Ramos (cell line): ENCODE measurements around the gene VILL.
"Not testable (repeated sequence)": the region's sequence is repeated elsewhere in the genome, so short reads cannot be mapped to it uniquely, and the experiment has no call there.

Source experiments
- in situ Hi-C: fragments of 300-500 bp; cut with MboI; formaldehyde crosslinking; loops from one replicate; pipeline ENCODE4 v1.14.3; 2022; ENCODE audit warnings: low sequenced_read_pairs; ENCODE audit not compliant: unreplicated experiment

VILL gene

DNA sequence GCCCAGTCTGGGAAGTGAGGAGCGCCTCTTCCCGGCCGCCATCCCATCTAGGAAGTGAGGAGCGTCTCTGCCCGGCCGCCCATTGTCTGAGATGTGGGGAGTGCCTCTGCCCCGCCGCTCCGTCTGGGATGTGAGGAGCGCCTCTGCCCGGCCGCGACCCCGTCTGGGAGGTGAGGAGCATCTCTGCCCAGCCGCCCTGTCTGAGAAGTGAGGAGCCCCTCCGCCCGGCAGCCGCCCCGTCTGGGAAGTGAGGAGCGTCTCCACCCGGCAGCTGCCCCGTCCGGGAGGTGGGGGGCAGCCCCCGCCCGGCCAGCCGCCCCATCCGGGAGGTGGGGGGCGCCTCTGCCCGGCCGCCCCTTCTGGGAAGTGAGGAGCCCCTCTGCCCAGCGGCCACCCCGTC lies 62.7 kb downstream of the VILL start:
- in situ Hi-C loops = not testable (repeated sequence)

DNA sequence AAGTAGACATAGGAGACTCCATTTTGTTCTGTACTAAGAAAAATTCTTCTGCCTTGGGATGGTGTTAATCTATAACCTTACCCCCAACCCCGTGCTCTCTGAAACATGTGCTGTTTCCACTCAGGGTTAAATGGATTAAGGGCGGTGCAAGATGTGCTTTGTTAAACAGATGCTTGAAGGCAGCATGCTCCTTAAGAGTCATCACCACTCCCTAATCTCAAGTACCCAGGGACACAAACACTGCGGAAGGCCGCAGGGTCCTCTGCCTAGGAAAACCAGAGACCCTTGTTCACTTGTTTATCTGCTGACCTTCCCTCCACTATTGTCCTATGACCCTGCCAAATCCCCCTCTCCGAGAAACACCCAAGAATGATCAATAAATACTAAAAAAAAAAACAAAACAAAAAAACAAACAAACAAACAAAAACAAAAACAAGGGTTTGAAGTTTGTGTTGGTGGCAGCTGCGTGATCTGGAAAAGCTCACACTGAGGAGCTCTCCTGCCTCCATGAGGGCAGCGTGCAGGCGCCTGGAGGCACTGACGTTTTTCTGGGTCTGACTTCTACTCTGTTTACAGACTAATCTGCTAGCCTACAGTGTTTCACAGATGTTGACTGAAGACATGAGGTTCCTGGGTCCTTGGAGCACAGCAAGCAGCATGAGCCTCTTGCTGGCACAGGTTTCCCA lies 63.4 kb downstream of the VILL start:
- in situ Hi-C loops = not testable (repeated sequence)

DNA sequence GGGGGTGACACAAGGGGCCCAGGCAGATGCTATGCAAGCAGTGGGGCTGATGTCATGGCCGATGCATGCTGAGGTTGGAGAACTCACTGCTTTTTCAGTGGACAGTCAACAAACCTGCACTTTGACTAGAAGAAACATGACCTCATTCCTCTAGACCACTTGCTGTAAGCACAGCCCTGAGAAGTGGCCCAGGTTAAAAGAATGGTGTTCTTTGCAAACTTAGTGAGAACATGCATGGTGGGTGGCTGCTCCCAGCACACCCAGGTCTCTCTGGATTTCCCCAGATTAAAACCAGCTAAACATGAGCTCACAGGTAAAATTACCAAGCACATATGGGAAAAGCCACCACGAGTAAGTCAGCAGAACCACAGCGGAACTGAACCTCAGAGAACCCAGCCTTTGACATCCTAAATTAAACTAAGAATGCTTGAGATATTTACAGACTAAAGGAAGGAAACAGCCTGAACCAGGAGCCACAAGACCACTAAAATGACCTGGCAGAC lies 64.0 kb downstream of the VILL start:
- in situ Hi-C loops = no loop called here
